Measurements from ENCODE around the gene SERTM1.

GRCh38 chr13:36709136-36709890 lies 35.5 kb downstream of the SERTM1 start:
- TF ChIP-seq POLR2A (IDR thresholded peaks at IDR 0.05), result no peak
- TF ChIP-seq CTCF (IDR thresholded peaks at IDR 0.05), result no peak

Data from heart left ventricle (tissue), 13 donors.